A549 (cell line): ENCODE data around the gene KRT15. TPM values are rescaled to one million over a fixed set of nuclear protein-coding genes. Genes with fewer than 3 reads are reported as not detected.

Experiments used
- ATAC-seq, 2 experiments: fragments of 200-7000 bp in 1 of 2; fragments of >200 bp in 1 of 2; cut with Nextera tagmentation in 1 of 2; cut with Tn5 transposase in 1 of 2; 3 replicates each; pipeline versions ENCODE4 v1.8.0 to v1.9.1; 2018 to 2020; ENCODE audit warnings: mild to moderate bottlenecking in 1 of 2, moderate library complexity in 1 of 2
- CTCF ChIA-PET: fragments of 300-600 bp; sonication (Branson Sonifier 250); formaldehyde crosslinking; extraction: SDS; loops from one replicate; lab custom pipeline; 2021; ENCODE audit warnings: antibody characterized with exemption, inconsistent platforms; lab: Yijun Ruan, JAX
- POLR2A ChIA-PET: fragments of 350-600 bp; formaldehyde crosslinking; extraction: SDS; loops from one replicate; lab custom pipeline; 2021; ENCODE audit warnings: antibody characterized with exemption, inconsistent platforms; lab: Yijun Ruan, JAX
- DNase-seq, 2 experiments: peaks; one replicate each; pipeline versions ENCODE4 v3.0.0 to v3.0.0-alpha.2; 2011 to 2016; ENCODE audit warnings: low read depth in 1 of 2, low spot score in 1 of 2
- FAIRE-seq: peaks from 2 replicates; lab custom pipeline; 2011; peaks lifted over from hg19 to GRCh38; lab: Jason Lieb, UNC
- H3K27ac ChIP-seq, 2 experiments: fragments of >200 bp; sonication (Bioruptor Twin); formaldehyde crosslinking; 3 replicates each; pipeline ENCODE4 v1.5.1; 2016 to 2017
- H3K4me1 ChIP-seq: fragments of >200 bp; sonication (Bioruptor Twin); formaldehyde crosslinking; 3 replicates; pipeline ENCODE4 v1.6.1; 2016
- H3K4me2 ChIP-seq: fragments of >200 bp; sonication (Bioruptor Twin); formaldehyde crosslinking; 3 replicates; pipeline ENCODE4 v1.6.1; 2016
- H3K4me3 ChIP-seq: fragments of >200 bp; sonication (Bioruptor Twin); formaldehyde crosslinking; 3 replicates; pipeline ENCODE4 v1.5.1; 2016
- H3K9me3 ChIP-seq: fragments of >200 bp; sonication (Bioruptor Twin); formaldehyde crosslinking; 3 replicates; pipeline ENCODE4 v1.6.1; 2016
- BCL3 ChIP-seq: fragments of >200 bp; sonication (Bioruptor Twin); formaldehyde crosslinking; IDR thresholded peaks from 3 replicates; pipeline ENCODE4 v1.6.1; 2016
- BHLHE40 ChIP-seq: IDR thresholded peaks from 2 replicates; pipeline ENCODE4 v1.6.1; 2012; ENCODE audit warnings: low read depth, low read length, inconsistent platforms
- EHF ChIP-seq: fragments of 250-450 bp; sonication (Bioruptor Pico); IDR thresholded peaks from 2 replicates; pipeline ENCODE4 v1.5.0; 2020; ENCODE audit warnings: mild to moderate bottlenecking
- ESRRA ChIP-seq: fragments of 150-350 bp; IDR thresholded peaks from 2 replicates; pipeline ENCODE4 v1.6.1; 2014; ENCODE audit warnings: mild to moderate bottlenecking, low read length, borderline replicate concordance
- FOSL2 ChIP-seq, 2 experiments: fragments of 450-650 bp in 1 of 2; fragments of >200 bp in 1 of 2; sonication (Bioruptor Twin) in 1 of 2; formaldehyde crosslinking; IDR thresholded peaks; 2 replicates each; pipeline versions ENCODE4 v1.5.0 to v1.6.1; 2016 to 2020; ENCODE audit warnings: mild to moderate bottlenecking in 1 of 2, moderate library complexity in 1 of 2
- HDAC2 ChIP-seq: fragments of 200-600 bp; sonication (generic); IDR thresholded peaks from 2 replicates; pipeline ENCODE4 v1.6.1; 2016
- HES2 ChIP-seq: fragments of >200 bp; sonication (Bioruptor Twin); formaldehyde crosslinking; IDR thresholded peaks from 2 replicates; pipeline ENCODE4 v1.6.1; 2016
- JUN ChIP-seq, 2 experiments: fragments of >200 bp; sonication (Bioruptor Twin); formaldehyde crosslinking; IDR thresholded peaks; 2 replicates in 1 of 2; 3 replicates in 1 of 2; pipeline ENCODE4 v1.6.1; 2016 to 2017
- JUNB ChIP-seq: fragments of >200 bp; sonication (Bioruptor Twin); formaldehyde crosslinking; IDR thresholded peaks from 2 replicates; pipeline ENCODE4 v1.6.1; 2016
- KDM1A ChIP-seq: fragments of 200-600 bp; sonication (generic); IDR thresholded peaks from 2 replicates; pipeline ENCODE4 v1.6.1; 2016; ENCODE audit warnings: low read depth, mild to moderate bottlenecking
- KDM5A ChIP-seq: fragments of 200-600 bp; sonication (generic); IDR thresholded peaks from 2 replicates; pipeline ENCODE4 v1.6.1; 2016; ENCODE audit warnings: antibody characterized with exemption, mild to moderate bottlenecking
- MAFK ChIP-seq: fragments of 450-650 bp; IDR thresholded peaks from 2 replicates; pipeline ENCODE4 v1.6.1; 2014; ENCODE audit not compliant: partially characterized antibody
- MAX ChIP-seq: IDR thresholded peaks from 2 replicates; pipeline ENCODE4 v1.6.1; 2012
- NPAS2 ChIP-seq: fragments of 250-450 bp; sonication (Bioruptor Pico); IDR thresholded peaks from 2 replicates; pipeline ENCODE4 v1.8.0; 2022; ENCODE audit warnings: mild to moderate bottlenecking, moderate library complexity, borderline replicate concordance
- PHF8 ChIP-seq: fragments of 200-600 bp; sonication (generic); IDR thresholded peaks from 2 replicates; pipeline ENCODE4 v1.6.1; 2016; ENCODE audit warnings: low read depth, mild to moderate bottlenecking, antibody characterized with exemption, moderate library complexity, borderline replicate concordance
- POLR2A ChIP-seq: IDR thresholded peaks from 2 replicates; pipeline ENCODE4 v1.6.1; 2012; ENCODE audit warnings: mild to moderate bottlenecking, low read length
- RCOR1 ChIP-seq: fragments of 150-350 bp; IDR thresholded peaks from 2 replicates; pipeline ENCODE4 v1.6.1; 2014; ENCODE audit warnings: antibody characterized with exemption, low read length, low read depth
- RNF2 ChIP-seq: fragments of 200-600 bp; sonication (generic); IDR thresholded peaks from 2 replicates; pipeline ENCODE4 v1.6.1; 2016; ENCODE audit warnings: low read depth, mild to moderate bottlenecking, antibody characterized with exemption, moderate library complexity, borderline replicate concordance
- TFCP2L1 ChIP-seq: fragments of 250-450 bp; sonication (Bioruptor Pico); IDR thresholded peaks from 2 replicates; pipeline ENCODE4 v1.5.0; 2021; ENCODE audit warnings: mild to moderate bottlenecking
- ZNF302 ChIP-seq: fragments of 250-450 bp; sonication (Bioruptor Pico); IDR thresholded peaks from 2 replicates; pipeline ENCODE4 v1.9.0; 2021; ENCODE audit warnings: inconsistent platforms, mild to moderate bottlenecking, moderate library complexity
- WGBS: methylation state at CpG from one replicate; pipeline ENCODE4 v1.1.6; 2017; ENCODE audit errors: missing lambda C conversion rate; 5-methylcytosine and 5-hydroxymethylcytosine counted together
- polyA plus RNA-seq, 4 experiments: library from polyadenylated mRNA; depleted of rRNA in 3 of 4; stranded (reverse); fragments of >200 nt; fragmentation: RNase III in 1 of 4; extraction: RNeasy Plus Mini Kit Qiagen cat#74134 plus additional on column Dnase treatment in 1 of 4; gene quantifications; 2 replicates in 3 of 4; 3 replicates in 1 of 4; pipeline ENCODE4 v1.2.3, GENCODE V29; 2011 to 2017
- TF ChIP-seq, protein P1 (sequence below): fragments of 150-350 bp; IDR thresholded peaks from 2 replicates; pipeline ENCODE4 v1.6.1; 2014; ENCODE audit warnings: low read depth, mild to moderate bottlenecking, low read length
- TF ChIP-seq, protein P2 (sequence below): fragments of 250-450 bp; sonication (Bioruptor Pico); IDR thresholded peaks from 2 replicates; pipeline ENCODE4 v1.5.0; 2020; ENCODE audit warnings: low read depth, mild to moderate bottlenecking, moderate library complexity

The KRT15 gene
- polyA plus RNA-seq, 2 of the 4 experiments (the other 2 are of a cell fraction), result 0.62 to 2.1 TPM

- Histone ChIP-seq H3K27ac (peak overlapping the region; percentile 60 to 82), H3K4me3 (no peak overlapping the region), H3K4me2 (peak overlapping the region; percentile 61), H3K9me3 (no peaks in the 10 kb centered on the region), H3K4me1 (peaks cover 29% of the 10 kb centered on the region)
- POLR2A ChIA-PET, result interaction anchor here (0.7 to 1.6 kb wide), 3 partner anchors 27 to 771 kb away, joined by 3 to 4 read pairs (median 4); partner anchors contain the start of gene EIF1
- DNase-seq (peak; percentile 76 to 83), ATAC-seq (peak; percentile 52 to 78; a peak in 5 of 6 replicates), FAIRE-seq (peak; percentile 63)
- CTCF ChIA-PET, result interaction anchor here (0.6 to 3.6 kb wide), 10 partner anchors 9 to 817 kb away, joined by 3 to 35 read pairs (median 4); no protein-coding TSS in a partner anchor
- no peak for TF ChIP-seq NPAS2 (CRISPR knock-in tag)
- no peak for TF ChIP-seq FOSL2 (IDR thresholded peaks at IDR 0.05)
- TF ChIP-seq FOSL2 (CRISPR knock-in tag; IDR thresholded peaks at IDR 0.05), result peak; percentile 79
- peak; percentile 69; the same call in 1 of the 2 replicates for TF ChIP-seq RCOR1
- peak; percentile 1 for TF ChIP-seq MAFK
- no peak for TF ChIP-seq BCL3
- 0 out of 2 replicates have a peak, but pooled peaks have one; percentile 14 for TF ChIP-seq MAX
- no peak for TF ChIP-seq TFCP2L1 (CRISPR knock-in tag)
- 0 out of 2 replicates have a peak, but pooled peaks have one; percentile 56 for TF ChIP-seq KDM1A
- TF ChIP-seq HDAC2, result 0 out of 2 replicates have a peak, but pooled peaks have one; percentile 23
- WGBS, result 31% methylated on average over 6 of the region's 6 CpGs
These were observed 3.0 kb upstream of the KRT15 start for GRCh38 chr17:41521574-41522261.

DNA sequence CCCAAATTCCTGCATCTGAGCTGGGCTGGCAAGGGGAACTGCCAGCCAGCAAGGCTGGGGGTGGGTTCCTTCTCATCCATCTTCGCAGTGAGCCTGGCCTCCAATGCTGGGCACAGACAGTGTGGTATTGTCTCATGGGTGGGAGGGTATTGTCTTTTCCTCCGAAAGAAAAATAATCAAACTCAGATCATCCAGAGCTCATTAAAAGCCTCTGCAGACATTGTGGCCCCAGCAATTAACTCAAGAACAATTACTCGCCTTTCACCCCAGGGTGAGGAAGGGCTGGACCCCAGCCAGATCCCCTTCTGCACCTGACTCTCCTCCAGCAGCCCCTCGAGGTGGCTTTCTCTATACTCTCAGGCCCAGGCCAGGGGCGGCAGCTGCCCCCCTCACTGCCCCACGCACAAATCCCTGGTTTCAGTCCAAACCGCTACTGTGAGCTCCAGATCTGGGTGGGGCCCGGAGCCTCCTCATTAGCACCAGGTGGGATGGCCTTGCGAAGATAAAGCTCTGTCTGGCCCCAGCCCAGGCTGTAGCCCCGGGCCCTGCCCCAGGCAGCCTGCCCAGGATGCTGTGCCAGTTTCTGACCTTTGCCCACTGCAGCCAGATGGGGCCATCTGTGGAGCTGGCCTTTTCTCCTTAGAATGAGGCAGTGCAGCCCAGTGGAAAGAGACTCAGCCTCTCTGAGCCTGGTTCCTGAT is 2.3 kb upstream of the KRT15 start:
- TF ChIP-seq, protein P1, sequence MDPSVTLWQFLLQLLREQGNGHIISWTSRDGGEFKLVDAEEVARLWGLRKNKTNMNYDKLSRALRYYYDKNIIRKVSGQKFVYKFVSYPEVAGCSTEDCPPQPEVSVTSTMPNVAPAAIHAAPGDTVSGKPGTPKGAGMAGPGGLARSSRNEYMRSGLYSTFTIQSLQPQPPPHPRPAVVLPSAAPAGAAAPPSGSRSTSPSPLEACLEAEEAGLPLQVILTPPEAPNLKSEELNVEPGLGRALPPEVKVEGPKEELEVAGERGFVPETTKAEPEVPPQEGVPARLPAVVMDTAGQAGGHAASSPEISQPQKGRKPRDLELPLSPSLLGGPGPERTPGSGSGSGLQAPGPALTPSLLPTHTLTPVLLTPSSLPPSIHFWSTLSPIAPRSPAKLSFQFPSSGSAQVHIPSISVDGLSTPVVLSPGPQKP, result no peak
- TF ChIP-seq BHLHE40, result no peak
- no peak for TF ChIP-seq HES2
- TF ChIP-seq JUNB, result no peak
- no peak for TF ChIP-seq ESRRA
- no peak for TF ChIP-seq JUN (IDR thresholded peaks at IDR 0.05)
- TF ChIP-seq KDM1A, result no peak
- TF ChIP-seq, all 56 proteins: peak for 0
- Histone ChIP-seq H3K4me2 (peak overlapping the region; percentile 61), H3K9me3 (no peaks in the 10 kb centered on the region), H3K27ac (peak overlapping the region; percentile 12 to 82; a peak in 5 of 6 replicates), H3K4me1 (peaks cover 29% of the 10 kb centered on the region), H3K4me3 (no peak overlapping the region)
- DNase-seq (no peak), FAIRE-seq (no peak), ATAC-seq (peak in 1 of 2 experiments; percentile 8; a peak in 1 of 6 replicates)
- ChIA-PET CTCF (interaction anchor here (0.9 to 3.6 kb wide), 7 partner anchors 10 to 191 kb away, joined by 3 to 35 read pairs (median 5); no protein-coding TSS in a partner anchor), POLR2A (interaction anchor here (1.1 to 1.6 kb wide), 2 partner anchors 28 to 168 kb away, joined by 3 to 4 read pairs; partner anchors contain the start of gene EIF1)
- WGBS, result 70% methylated on average over 9 of the region's 10 CpGs

- POLR2A ChIA-PET, result no interaction called here
- no peak for TF ChIP-seq PHF8
- no peak for TF ChIP-seq KDM5A
- no peak for TF ChIP-seq EHF (CRISPR knock-in tag)
- TF ChIP-seq BCL3, result no peak
- TF ChIP-seq MAX, result no peak
- no peak for TF ChIP-seq FOSL2 (IDR thresholded peaks at IDR 0.05)
- no peak for TF ChIP-seq FOSL2 (CRISPR knock-in tag; IDR thresholded peaks at IDR 0.05)
- no peak for TF ChIP-seq POLR2A
- TF ChIP-seq KDM1A, result no peak
- no peak for TF ChIP-seq RNF2
- TF ChIP-seq, protein P2, sequence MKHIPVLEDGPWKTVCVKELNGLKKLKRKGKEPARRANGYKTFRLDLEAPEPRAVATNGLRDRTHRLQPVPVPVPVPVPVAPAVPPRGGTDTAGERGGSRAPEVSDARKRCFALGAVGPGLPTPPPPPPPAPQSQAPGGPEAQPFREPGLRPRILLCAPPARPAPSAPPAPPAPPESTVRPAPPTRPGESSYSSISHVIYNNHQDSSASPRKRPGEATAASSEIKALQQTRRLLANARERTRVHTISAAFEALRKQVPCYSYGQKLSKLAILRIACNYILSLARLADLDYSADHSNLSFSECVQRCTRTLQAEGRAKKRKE, result no peak
- TF ChIP-seq ZNF302 (CRISPR knock-in tag), result no peak
These were observed 973 bp upstream of the KRT15 start for GRCh38 chr17:41519501-41520224.

More at GRCh38 chr17:41519501-41520224, 973 bp upstream of the KRT15 start:
- WGBS, result 68% methylated on average over 10 of the region's 11 CpGs
- no peaks in the 10 kb centered on the region for H3K9me3 ChIP-seq
- peaks cover 29% of the 10 kb centered on the region for H3K4me1 ChIP-seq
- DNase-seq, result no peak
- H3K4me3 ChIP-seq, result no peak overlapping the region
- no peak for FAIRE-seq
- CTCF ChIA-PET, result interaction anchor here (1.2 to 20.5 kb wide), 3 partner anchors 14 to 129 kb away, joined by 4 to 163 read pairs (median 15); partner anchors contain the start of gene KRT13
- no peak for ATAC-seq
- H3K4me2 ChIP-seq, result no peak overlapping the region
- H3K27ac ChIP-seq, result peak overlapping the region in 1 of 2 experiments; percentile 82; a peak in 3 of 6 replicates
